GM19025 (cell line): ENCODE results near the gene ABCA2.

Experiments used
- ATAC-seq: cut with Tn5 transposase; IDR thresholded peaks from one replicate; pipeline ENCODE4 v1.9.1; 2021; ENCODE audit warnings: mild to moderate bottlenecking, low read depth, moderate library complexity; ENCODE audit not compliant: unreplicated experiment

Gene ABCA2

GRCh38 chr9:137027369-137028262 lies at the start of gene ABCA2:
ABCA2 (minus strand) TSS chr9:137028237; CDS start chr9:137028140, 97 bp downstream.
- ATAC-seq: no peak

GRCh38 chr9:137077010-137077747 lies 49.1 kb upstream of the ABCA2 start, which contains the start of gene UAP1L1:
UAP1L1 (plus strand) TSS chr9:137077517; CDS start chr9:137077533, 16 bp downstream.
- ATAC-seq: peak; percentile 47

- no peak for ATAC-seq
These were observed 48.6 kb upstream of the ABCA2 start for GRCh38 chr9:137076636-137077009.

- no peak for ATAC-seq
These were observed 47.3 kb upstream of the ABCA2 start for GRCh38 chr9:137075275-137075775.

GRCh38 chr9:137074657-137075274 lies 46.7 kb upstream of the ABCA2 start:
- ATAC-seq: no peak

- no peak for ATAC-seq
These were observed 46.0 kb upstream of the ABCA2 start for GRCh38 chr9:137073992-137074399.

GRCh38 chr9:137071282-137071681 lies 43.2 kb upstream of the ABCA2 start:
- ATAC-seq: no peak

- ATAC-seq: no peak
These were observed 42.9 kb upstream of the ABCA2 start for GRCh38 chr9:137070906-137071275.

- ATAC-seq: peak; percentile 62
These were observed 42.3 kb upstream of the ABCA2 start, which contains the start of gene SAPCD2 for GRCh38 chr9:137070201-137070905. SAPCD2 (minus strand) TSS chr9:137070557; CDS start chr9:137070460, 97 bp downstream.

GRCh38 chr9:137069508-137070091 lies 41.6 kb upstream of the ABCA2 start:
- ATAC-seq: peak; percentile 8

- no peak for ATAC-seq
These were observed 40.8 kb upstream of the ABCA2 start for GRCh38 chr9:137068539-137069507.

- no peak for ATAC-seq
These were observed 40.0 kb upstream of the ABCA2 start for GRCh38 chr9:137067860-137068538.

- no peak for ATAC-seq
These were observed 38.2 kb upstream of the ABCA2 start for GRCh38 chr9:137066096-137066861.

- no peak for ATAC-seq
These were observed 37.4 kb upstream of the ABCA2 start for GRCh38 chr9:137065336-137065967.

- no peak for ATAC-seq
These were observed 36.8 kb upstream of the ABCA2 start for GRCh38 chr9:137064880-137065164.

- ATAC-seq: no peak
These were observed 36.2 kb upstream of the ABCA2 start for GRCh38 chr9:137064027-137064879.
